Ascending aorta (tissue), 2 donors: ENCODE measurements around the gene BANP. TPM values are rescaled to one million over a fixed set of nuclear protein-coding genes. Genes with fewer than 3 reads are reported as not detected.

Experiments used
- DNase-seq, 2 donors: peaks; one replicate each; pipeline ENCODE4 v3.0.0-alpha.2; 2019; ENCODE audit warnings: low spot score in 2 of 2
- H3K27ac ChIP-seq, 2 donors: fragments of 200-600 bp; sonication (generic); one replicate each; pipeline ENCODE4 v1.5.1; 2016 to 2017; ENCODE audit warnings: mild to moderate bottlenecking in 1 of 2
- H3K27me3 ChIP-seq: fragments of 200-600 bp; sonication (generic); one replicate; pipeline ENCODE4 v1.5.1; 2017
- H3K36me3 ChIP-seq, 2 donors: fragments of 200-600 bp; sonication (generic); one replicate each; pipeline ENCODE4 v1.5.1; 2016
- H3K4me1 ChIP-seq, 2 donors: fragments of 200-600 bp; sonication (generic); one replicate each; pipeline ENCODE4 v1.5.1; 2016 to 2017; ENCODE audit warnings: mild to moderate bottlenecking in 1 of 2
- H3K4me3 ChIP-seq, 2 donors: fragments of 200-600 bp; sonication (generic); one replicate each; pipeline ENCODE4 v1.5.1; 2016 to 2017; ENCODE audit warnings: mild to moderate bottlenecking in 1 of 2
- H3K9me3 ChIP-seq, 2 donors: fragments of 200-600 bp; sonication (generic); one replicate each; pipeline ENCODE4 v1.5.1; 2016
- CTCF ChIP-seq, 3 experiments: fragments of 200-600 bp in 2 of 3; fragments of 450-650 bp in 1 of 3; sonication (generic) in 2 of 3; IDR thresholded peaks; one replicate each; pipeline ENCODE4 v1.5.1; 2016 to 2019; ENCODE audit warnings: antibody characterized with exemption in 3 of 3, mild to moderate bottlenecking in 1 of 3, moderate library complexity in 1 of 3
- intact Hi-C: fragments of 100-400 bp; cut with DNase I; formaldehyde crosslinking; loops from one replicate; pipeline ENCODE4 v1.15.1; 2023
- total RNA-seq: library from RNA; depleted of rRNA; stranded (reverse); fragments of >200 nt; gene quantifications from one replicate; pipeline ENCODE4 v1.1.0, GENCODE V29; 2016

The BANP gene
- total RNA-seq, 1 donor from 2014 or later = 23.4 TPM

- Histone ChIP-seq H3K27me3 (no peaks in the 10 kb centered on the region), H3K36me3 (no peaks in the 10 kb centered on the region), H3K4me1 (peaks cover 14 to 27% of the 10 kb centered on the region in 2 donors), H3K4me3 (peak overlapping the region; percentile 25 to 56), H3K27ac (peak overlapping the region; percentile 89 to 91), H3K9me3 (no peaks in the 10 kb centered on the region)
- DNase-seq = no peak
- intact Hi-C loops = no loop called here
- TF ChIP-seq CTCF (IDR thresholded peaks at IDR 0.05) = no peak
Observed at GRCh38 chr16:87966064-87966645, 14.9 kb downstream of the BANP start.

GRCh38 chr16:87966685-87967185 is 15.5 kb downstream of the BANP start:
- DNase-seq = peak in 1 of 2 donors; percentile 73
- Histone ChIP-seq H3K36me3 (no peaks in the 10 kb centered on the region), H3K9me3 (peaks cover 0 to 2% of the 10 kb centered on the region in 2 donors), H3K27me3 (no peaks in the 10 kb centered on the region), H3K27ac (peak overlapping the region; percentile 89 to 91), H3K4me1 (peaks cover 14 to 27% of the 10 kb centered on the region in 2 donors), H3K4me3 (peak overlapping the region; percentile 25 to 56)
- intact Hi-C loops = no loop called here
- no peak for TF ChIP-seq CTCF (IDR thresholded peaks at IDR 0.05)

GRCh38 chr16:87968541-87968940 is 17.3 kb downstream of the BANP start:
- H3K4me3 ChIP-seq = no peak overlapping the region
- H3K36me3 ChIP-seq = no peaks in the 10 kb centered on the region
- no peak for TF ChIP-seq CTCF (IDR thresholded peaks at IDR 0.05)
- H3K9me3 ChIP-seq = peaks cover 3 to 12% of the 10 kb centered on the region in 2 donors
- peaks cover 14 to 27% of the 10 kb centered on the region in 2 donors for H3K4me1 ChIP-seq
- no peaks in the 10 kb centered on the region for H3K27me3 ChIP-seq
- intact Hi-C loops = no loop called here
- H3K27ac ChIP-seq = peak overlapping the region; percentile 0 to 91
- DNase-seq = no peak

GRCh38 chr16:87970186-87970585 is 19.0 kb downstream of the BANP start:
- intact Hi-C loops = no loop called here
- peaks cover 0 to 3% of the 10 kb centered on the region in 2 donors for H3K36me3 ChIP-seq
- peaks cover 14 to 24% of the 10 kb centered on the region in 2 donors for H3K4me1 ChIP-seq
- no peaks in the 10 kb centered on the region for H3K27me3 ChIP-seq
- no peak overlapping the region for H3K27ac ChIP-seq
- TF ChIP-seq CTCF (IDR thresholded peaks at IDR 0.05) = no peak
- no peak overlapping the region for H3K4me3 ChIP-seq
- H3K9me3 ChIP-seq = peaks cover 3 to 12% of the 10 kb centered on the region in 2 donors
- DNase-seq = no peak

- TF ChIP-seq CTCF (IDR thresholded peaks at IDR 0.05) = no peak
- Histone ChIP-seq H3K27me3 (no peaks in the 10 kb centered on the region), H3K36me3 (peaks cover 0 to 3% of the 10 kb centered on the region in 2 donors), H3K9me3 (peaks cover 3 to 12% of the 10 kb centered on the region in 2 donors), H3K4me3 (no peak overlapping the region), H3K27ac (no peak overlapping the region), H3K4me1 (peaks cover 0 to 10% of the 10 kb centered on the region in 2 donors)
- intact Hi-C loops = no loop called here
- DNase-seq = no peak
Observed at GRCh38 chr16:87971933-87972332, 20.7 kb downstream of the BANP start.
